Activated CD4-positive, alpha-beta T cell treated with anti-CD3 and anti-CD28 coated beads for 1 hour (primary cell): ENCODE results near the gene HEXB.

Experiments
- DNase-seq: peaks from one replicate; pipeline ENCODE4 v3.0.0-alpha.2; 2020

Gene HEXB

GRCh38 chr5:74761241-74761640 is 76.2 kb downstream of the HEXB start:
- DNase-seq: no peak

- no peak for DNase-seq
Observed at GRCh38 chr5:74762599-74762998, 77.6 kb downstream of the HEXB start.

GRCh38 chr5:74763504-74763903 is 78.5 kb downstream of the HEXB start:
- DNase-seq: no peak

DNA sequence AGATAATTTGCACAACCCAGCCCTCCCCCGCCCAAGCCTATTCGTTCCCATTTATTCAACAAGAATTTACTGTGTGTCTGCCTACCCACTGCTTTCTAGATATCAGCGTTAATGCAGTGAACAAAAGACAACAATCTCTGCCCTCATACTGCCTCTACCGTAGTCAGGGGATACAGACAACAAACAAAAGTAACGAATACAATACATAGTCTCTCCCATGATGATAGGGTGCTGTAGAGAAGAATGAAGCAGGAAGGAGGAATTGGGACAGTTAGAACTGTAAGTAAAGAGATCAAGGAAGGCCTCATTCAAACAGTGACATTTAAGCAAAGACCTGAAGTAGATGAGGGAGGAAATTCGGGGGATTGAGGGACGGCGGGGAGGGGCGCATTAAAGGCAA is 80.2 kb downstream of the HEXB start:
- DNase-seq: no peak

DNA sequence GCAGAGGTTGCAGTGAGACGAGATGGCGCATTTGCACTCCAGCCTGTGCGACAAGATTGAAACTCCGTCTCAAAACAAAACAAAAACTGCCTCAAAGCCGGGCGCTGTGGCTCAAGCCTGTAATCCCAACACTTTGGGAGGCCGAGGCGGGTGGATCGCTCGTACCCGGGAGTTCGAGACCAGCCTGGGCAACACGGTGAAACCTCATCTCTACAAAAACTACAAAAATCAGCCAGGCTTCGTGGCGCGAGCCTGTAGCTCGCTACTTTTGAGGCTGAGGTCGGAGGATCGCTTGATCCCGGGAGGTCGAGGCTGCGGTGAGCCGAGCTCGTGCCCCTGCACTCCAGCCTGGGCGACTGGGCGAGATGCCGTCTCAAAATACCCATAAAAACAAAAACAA is 80.9 kb downstream of the HEXB start:
- DNase-seq: no peak

DNA sequence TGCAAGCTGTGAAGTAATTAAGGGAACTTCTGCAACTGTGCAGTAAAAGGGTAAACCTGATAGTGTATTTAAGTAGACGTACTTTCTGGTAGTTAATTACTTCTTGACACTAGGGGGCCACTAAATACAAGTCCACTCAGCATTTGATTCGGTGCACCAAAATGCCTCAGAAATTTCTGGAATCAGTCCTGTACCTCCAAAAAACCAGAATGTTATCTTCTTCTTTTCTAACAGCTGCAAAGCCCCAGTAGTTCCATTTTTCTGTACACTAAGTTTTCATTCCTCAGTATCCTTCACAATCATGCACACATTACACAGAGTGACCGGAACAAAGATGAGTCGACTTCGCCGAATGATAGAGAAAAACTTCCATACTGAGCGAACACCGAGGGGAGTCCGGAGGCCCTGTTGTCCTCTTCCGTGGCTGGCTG is 81.4 kb downstream of the HEXB start:
- no peak for DNase-seq

- DNase-seq: peak; percentile 88
Observed at GRCh38 chr5:74766849-74767578, 82.0 kb downstream of the HEXB start, which contains the start of the genes GFM2 and NSA2. Gene GFM2, minus strand, starts transcription at chr5:74767117. Its CDS starts 3,375 bp downstream, at chr5:74763742. Gene NSA2, plus strand, starts transcription at chr5:74767249. Its CDS starts 112 bp downstream, at chr5:74767361.

DNA sequence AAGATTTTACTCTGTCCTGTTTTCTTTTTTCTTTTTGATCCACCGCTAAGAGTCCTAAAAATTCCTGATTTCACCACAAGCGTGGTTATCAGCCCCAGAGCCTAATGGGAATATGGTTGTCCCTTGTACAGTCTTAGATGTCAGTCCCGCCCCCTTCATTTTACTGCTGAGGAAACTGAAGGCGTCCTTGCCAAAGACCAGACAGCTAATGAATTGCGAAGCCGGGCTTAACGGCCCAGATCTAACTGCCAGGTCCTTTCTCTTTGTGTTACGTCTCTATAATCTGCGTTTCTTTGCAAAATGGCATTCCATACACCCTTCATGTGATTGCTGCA is 82.5 kb downstream of the HEXB start:
- DNase-seq: no peak
